GM21717 (cell line): Measurements from ENCODE around the gene ZNF613.
"Not testable (repeated sequence)": the region's sequence is repeated elsewhere in the genome, so short reads cannot be mapped to it uniquely, and the experiment has no call there.

ENCODE experiments used
- ATAC-seq: cut with Tn5 transposase; IDR thresholded peaks from one replicate; pipeline ENCODE4 v1.9.1; 2021; ENCODE audit warnings: mild to moderate bottlenecking, moderate library complexity; ENCODE audit not compliant: unreplicated experiment

ZNF613 gene

DNA sequence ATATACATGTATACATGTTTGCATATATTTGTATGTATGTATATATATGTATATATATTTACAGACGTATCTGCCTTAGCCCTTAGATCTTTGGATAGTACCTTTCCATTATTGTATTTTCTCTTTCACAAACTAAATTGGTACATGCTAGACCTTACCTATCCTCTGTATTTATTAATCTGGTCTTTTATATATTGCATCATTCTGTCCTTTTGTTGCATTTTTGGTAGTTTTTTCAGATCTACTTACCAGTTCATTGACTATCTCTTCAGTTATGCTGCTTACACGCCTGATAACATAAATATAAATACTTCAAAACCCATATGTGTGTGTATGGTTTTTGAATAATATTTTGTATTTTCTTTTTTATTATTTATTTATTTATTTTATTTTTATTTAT, 11.7 kb downstream of the ZNF613 start:
- ATAC-seq: no peak

DNA sequence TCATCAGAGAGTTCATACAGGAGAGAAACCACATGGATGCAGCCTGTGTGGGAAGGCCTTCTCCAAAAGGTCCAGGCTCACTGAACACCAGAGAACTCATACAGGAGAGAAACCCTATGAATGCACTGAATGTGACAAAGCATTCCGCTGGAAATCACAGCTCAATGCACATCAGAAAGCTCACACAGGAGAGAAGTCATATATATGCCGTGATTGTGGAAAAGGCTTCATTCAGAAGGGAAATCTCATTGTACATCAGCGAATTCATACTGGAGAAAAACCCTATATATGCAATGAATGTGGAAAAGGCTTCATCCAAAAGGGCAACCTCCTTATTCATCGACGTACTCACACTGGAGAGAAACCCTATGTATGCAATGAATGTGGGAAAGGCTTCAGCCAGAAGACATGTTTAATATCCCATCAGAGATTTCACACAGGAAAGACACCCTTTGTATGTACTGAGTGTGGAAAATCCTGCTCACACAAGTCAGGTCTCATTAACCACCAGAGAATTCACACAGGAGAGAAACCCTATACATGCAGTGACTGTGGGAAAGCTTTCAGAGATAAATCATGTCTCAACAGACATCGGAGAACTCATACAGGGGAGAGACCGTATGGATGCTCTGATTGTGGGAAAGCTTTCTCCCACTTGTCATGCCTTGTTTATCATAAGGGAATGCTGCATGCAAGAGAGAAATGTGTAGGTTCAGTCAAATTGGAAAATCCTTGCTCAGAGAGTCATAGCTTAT, 17.7 kb downstream of the ZNF613 start:
- no peak for ATAC-seq

DNA sequence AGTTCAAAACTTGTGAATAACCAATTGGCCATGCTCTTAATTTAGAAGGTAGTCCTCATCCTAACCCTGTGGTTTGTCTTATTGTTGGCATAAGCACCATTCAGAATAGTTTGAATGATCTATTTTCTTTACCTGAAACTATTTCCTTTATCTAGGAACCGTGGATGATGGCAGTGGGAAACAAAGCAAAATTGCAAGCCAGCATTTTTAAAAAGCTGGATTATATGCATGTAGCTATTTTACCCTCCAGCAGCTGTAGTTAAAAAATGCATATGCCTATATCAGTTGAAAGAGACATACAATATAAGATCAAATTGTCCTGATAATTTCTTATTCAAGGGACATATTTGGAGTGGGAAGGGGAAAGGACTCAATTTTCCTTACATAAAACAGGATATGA, 19.3 kb downstream of the ZNF613 start:
- ATAC-seq: no peak

DNA sequence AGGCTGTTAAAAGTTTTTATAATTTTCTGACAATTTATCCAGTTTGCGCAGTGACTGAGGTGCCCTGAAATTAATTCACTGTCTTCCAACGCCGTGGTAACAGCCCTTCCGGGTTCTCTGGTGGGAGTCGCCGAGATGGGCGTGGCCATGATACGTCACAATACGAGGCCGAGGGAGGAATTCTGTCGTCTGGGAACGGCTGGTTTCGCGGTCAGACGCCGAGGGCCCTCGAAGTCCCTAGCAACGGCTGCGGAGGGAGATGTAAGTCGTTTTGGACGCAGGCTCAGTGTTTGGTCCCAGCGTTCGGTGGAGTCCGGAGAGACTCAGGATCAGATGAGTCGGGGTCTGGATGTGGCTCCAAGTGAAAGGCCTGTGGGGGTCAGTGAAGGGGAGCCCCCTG, 21.7 kb downstream of the ZNF613 start:
- no peak for ATAC-seq

DNA sequence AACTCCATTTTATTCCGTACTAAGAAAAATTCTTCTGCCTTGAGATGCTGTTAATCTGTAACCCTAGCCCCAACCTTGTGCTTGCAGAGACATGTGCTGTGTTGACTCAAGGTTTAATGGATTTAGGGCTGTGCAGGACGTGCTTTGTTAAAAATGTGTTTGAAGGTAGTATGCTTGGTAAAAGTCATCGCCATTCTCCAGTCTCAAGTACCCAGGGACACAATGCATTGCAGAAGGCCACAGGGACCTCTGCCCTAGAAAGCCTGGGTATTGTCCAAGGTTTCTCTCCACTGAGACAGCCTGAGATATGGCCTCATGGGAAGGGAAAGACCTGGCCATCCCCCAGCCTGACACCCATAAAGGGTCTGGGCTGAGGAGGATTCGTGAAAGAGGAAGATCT, 30.6 kb downstream of the ZNF613 start:
- not testable (repeated sequence) for ATAC-seq

DNA sequence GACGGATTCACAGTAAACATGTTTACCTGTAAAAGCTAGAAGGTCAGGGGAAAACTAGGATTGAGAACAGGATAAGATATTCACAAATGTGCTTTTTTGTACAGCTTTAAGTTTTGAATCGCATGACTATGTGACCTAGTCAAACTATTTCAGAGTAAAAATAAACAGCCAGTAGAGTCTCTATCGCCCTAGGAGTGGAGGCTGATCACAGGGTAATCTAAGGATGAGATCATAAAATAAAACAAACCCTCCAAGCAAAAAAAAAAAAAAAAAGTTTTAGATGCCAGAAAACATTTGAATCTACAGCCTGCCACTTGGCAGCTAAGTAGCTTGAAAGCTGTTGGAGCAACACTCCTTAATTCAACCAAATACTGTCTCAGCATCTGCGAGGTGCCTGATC, 32.5 kb downstream of the ZNF613 start:
- no peak for ATAC-seq

DNA sequence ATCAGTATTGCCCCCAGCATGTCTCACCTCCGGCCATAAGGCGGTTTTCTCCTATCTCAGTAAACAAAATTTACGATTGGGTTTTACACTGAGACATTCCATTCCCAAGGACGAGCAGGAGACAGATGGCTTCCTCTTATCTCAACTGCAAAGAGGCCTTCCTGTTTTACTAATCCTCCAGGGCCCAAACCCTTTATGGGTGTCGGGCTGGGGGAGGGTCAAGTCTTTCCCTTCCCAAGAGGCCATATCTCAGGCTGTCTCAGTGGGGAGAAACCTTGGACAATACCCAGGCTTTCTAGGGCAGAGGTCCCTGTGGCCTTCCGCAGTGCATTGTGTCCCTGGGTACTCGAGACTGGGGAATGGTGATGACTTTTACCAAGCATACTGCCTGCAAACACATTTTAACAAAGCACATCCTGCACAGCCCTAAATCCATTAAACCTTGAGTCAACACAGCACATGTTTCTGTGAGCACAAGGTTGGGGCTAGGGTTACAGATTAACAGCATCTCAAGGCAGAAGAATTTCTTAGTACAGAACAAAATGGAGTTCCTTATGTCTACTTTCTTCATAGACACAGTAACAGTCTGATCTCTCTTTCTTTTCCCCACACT, 33.5 kb downstream of the ZNF613 start:
- not testable (repeated sequence) for ATAC-seq

DNA sequence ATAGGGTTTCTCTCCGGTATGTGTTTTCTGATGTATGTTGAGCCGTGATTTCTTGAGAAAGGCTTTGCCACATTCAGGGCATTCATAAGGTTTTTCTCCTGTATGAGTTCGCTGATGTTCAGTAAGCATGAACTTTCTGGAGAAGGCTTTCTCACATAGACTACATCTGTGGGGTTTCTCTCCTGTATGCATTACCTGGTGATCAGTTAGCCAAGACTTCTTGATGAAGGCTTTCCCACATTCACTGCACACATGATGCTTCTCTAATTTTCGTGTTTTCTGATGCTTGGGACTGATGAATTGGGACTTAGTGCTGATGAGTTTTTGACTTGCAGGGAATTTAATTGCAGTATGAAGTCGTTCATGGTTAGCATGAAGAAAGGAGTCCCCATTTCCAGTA, 38.3 kb downstream of the ZNF613 start:
- ATAC-seq: no peak

DNA sequence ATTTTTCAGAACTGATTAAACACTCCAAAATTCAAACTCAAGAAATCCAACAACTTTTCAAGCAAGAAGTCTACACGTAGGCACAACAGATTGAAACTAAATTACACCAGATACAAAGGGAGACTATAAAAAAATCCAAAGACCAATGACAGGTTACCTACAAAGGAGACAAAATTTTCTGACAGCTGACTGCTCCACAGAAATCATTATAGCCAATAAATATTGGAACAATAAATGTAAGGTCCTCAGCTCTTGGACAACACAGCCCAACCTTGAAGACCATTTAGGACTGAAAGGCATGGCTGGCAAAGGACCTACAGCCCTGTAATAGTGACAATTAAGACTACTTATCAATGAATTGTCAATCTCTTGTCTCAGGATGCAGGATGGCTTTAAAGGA, 43.4 kb downstream of the ZNF613 start:
- ATAC-seq: no peak

DNA sequence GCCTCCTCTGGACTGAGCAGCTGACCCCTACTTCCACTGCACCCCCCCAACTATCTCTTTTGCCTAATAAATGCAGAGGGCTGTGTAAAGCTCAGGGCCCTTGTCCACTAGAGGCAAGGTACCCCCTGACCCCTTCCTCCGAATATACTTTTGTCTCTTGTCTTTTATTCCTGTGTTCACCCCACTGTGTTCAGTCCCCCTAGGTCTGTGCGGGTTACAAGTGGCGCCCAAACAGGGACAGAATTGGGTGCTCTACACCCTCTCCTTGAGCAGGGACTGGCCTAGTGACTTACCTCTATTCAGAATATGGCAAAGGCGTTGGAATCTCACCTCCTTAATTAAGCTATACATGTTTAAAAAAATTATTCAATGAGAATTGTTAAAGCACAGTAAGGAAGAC, 44.4 kb downstream of the ZNF613 start:
- no peak for ATAC-seq

DNA sequence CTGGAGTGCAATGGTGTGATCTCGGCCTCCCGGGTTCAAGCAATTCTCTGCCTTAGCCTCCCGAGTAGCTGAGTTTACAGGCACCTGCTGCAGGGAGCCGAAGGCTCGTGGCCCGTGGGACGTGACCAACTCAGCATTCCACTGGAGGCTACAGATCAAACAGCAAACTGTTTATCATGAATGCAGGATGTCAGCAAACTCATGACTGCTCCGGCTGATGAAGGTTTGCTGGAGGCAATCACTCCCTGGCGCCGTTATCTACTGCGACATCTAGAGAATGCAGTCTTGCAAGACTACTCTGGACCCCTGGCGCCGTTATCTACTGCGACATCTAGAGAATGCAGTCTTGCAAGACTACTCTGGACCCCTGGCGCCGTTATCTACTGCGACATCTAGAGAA, 48.5 kb downstream of the ZNF613 start:
- not testable (repeated sequence) for ATAC-seq

DNA sequence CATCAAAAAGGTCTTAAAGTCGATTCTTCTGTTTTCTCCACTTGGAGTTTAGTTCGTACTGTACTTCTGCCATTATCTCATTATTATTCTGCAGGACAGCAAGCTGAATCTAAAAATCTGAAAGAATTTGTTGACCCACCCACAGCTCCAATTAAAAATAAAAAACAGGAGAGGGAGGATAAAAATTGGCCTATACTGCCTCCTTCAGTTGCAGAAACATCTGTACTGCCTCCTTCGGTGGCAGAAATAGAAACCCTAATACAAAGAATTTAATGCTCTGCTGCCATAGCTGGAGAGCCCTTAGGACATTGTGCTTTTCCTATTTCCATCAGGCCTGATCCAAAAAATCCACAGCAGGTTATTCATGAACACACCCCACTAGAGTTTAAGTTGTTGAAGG, 49.6 kb downstream of the ZNF613 start:
- ATAC-seq: no peak

DNA sequence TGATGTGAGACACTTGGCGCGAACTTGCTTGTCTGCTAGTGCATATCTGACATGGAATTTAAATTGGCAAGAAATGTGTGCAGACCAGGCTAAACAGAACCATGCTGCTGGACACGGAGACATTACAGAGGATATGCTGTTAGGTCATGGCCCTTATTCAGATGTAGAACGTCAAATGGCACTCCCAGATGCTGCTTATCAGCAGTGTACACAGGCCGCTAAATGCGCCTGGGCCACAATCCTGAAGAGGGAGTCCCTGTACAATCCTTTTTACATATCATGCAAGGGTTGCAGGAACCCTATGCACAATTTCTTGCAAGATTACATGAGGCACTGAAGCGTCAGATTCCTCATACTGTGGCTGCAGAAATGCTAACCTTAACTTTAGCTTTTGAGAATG, 50.1 kb downstream of the ZNF613 start:
- ATAC-seq: no peak

DNA sequence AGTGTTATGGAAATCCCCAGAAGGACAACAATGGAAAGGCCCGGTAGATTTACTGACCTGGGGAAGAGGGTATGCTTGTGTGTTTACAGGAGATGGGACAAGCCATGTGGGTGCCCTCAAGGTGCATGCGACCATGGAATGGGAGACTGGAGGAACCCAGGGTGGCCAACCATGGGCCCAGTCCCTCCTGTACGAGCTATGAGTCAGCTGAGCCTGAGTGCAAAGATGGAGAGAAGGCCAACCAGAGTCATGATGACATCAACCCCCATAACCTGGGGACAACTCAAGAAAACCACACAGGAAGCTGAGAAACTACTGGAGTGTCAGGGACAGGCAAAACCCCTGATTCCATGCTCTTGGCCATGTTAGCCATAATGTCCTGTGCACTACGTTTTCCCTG, 51.6 kb downstream of the ZNF613 start:
- no peak for ATAC-seq

DNA sequence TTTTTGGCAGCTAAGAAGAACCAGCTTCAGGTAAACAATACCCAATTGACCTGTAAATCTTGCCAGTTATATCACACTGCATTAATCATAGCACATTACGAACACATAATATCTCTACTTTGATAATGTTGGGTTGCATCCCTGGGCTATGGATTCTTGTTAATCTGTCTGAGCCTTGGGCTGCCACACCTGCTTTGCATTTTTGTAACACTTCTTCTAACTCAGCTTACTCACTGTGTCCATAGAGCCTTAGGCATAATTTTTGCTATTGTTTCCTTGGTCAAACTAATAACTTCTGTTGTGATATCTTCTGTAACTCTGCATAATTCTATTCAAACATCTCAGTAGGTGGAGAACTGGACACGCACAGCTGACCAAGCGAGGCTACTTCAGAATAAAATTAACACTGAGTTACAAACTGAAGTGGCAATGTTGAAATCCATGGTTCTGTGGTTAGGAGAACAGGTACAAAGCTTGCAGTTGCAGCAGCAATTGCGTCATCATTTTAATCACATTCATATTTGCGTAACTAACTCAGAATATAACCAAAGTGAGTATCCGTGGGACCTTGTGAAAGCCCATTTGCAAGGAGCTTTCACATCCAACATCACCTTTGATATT, 53.0 kb downstream of the ZNF613 start:
- no peak for ATAC-seq

DNA sequence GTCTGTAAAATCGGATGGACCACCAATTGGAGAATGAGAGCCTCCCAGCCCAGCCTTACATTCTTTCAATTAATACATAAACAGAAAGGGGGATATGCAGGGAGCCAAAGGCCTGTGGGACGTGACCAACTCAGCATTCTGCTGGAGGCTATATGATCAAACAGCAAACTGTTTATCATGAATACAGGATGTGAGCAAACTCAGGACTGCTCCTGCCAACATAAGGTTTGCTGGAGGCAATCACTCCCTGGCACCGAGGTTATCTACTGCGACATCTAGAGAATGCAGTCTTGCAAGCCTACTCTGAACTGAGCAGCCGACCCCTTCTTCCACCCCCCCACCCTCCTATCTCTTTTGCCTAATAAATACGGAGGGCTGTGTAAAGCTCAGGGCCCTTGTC, 53.7 kb downstream of the ZNF613 start:
- not testable (repeated sequence) for ATAC-seq

DNA sequence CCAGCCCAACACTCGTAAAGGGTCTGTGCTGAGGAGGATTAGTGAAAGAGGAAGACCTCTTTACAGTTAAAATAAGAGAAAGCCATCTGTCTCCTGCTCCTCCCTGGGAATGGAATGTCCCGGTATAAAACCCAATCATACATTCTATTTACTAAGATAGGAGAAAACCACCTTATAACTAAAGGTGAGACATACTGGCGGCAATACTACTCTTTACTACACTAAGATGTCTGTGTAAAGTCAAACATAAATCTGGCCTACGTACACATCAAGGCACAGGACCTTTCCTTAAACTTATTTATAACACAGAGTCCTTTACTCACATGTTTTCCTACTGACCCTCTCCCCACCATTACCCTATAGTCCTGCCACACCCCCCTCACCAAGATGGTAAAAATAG, 56.1 kb downstream of the ZNF613 start:
- ATAC-seq: no peak

DNA sequence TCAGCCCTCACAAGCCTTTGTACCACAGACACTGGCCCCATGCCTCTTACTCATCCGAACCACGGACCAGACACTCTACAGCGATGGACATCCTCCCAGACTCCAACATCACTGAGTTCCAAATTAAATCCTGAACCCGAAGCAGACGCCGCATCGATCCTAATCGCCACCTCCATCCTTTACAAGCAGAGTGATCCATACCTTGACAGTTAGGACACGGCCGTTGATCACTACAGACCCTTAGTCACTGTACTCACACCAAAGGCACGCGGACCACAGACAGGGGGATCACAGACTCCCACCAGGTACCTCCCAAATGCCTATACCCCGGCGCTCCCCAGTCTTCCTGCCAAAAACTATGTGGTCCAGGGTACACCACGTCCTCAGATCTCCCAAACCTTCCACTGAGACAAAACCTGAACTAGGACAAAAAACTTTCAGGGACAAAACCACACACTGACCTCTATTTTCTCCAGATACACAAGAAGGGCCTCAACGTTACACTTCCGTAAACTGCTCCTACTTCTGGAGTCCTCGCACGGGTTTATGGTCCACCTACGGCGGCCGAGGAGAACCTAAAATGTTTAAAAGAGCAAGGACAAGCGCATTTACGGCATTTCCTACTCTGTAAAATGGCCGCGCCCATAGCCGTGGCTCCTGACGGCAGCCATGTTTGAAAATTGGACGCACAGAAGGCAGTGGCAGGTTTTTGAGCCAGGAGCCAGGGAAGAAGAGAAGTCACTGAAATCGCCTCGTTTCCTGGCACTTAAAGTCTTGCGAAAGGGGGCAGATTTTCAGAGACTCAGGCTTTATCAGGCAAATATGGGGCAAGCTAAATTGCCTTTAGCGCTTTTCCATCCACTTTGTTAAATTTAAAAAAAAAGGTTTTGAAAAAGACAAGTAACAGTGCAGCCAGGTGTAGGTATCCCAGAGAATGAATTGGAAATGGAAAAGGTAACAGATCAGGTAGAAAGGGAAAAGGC, 59.3 kb downstream of the ZNF613 start, which contains the start of gene ZNF350:
ZNF350 (minus strand) TSS at position 532 of the 983 bp plus-strand sequence. CDS start 12,480 bp downstream, outside the sequence.
- ATAC-seq: peak; percentile 85

DNA sequence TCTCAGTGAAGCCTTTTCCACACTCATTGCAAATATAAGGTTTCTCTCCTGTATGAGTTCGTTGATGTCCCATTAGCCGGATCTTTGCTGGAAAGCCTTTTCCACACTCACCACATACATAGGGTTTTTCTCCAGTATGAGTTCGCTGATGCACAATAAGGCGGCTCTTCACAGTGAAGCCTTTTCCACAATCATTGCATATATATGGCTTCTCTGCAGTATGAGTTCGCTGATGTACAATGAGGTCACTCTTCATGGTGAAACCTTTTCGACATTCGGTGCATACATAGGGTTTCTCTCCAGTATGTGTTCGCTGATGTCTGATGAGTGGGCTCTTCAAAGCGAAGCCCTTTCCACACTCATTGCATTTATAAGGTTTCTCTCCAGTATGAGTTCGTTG, 66.2 kb downstream of the ZNF613 start:
- ATAC-seq: no peak

DNA sequence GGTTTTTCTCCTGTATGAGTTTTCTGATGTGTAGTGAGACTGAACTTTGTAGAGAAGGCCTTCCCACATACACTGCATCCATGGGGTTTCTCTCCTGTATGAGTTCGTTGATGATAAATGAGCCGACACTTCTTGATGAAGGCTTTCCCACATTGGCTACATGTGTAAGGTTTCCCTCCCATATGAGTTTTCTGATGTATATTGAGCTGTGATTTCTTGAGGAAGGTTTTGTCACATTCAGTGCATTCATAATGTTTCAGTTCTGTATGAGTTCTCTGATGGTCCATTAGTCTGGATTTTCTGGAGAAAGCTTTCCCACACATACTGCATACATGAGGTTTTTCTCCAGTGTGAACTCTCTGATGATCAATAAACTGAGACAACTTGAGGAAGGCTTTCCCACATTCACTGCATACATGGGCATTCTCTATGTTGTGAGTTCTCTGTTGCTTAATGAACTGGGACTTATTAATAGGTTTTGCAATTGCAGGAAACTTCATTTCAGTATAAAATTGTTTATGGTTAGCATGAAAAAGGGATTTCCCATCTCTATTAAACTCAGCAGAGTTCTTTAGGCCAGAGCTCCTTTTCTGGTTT, 66.9 kb downstream of the ZNF613 start:
- no peak for ATAC-seq
